B cell (primary cell): ENCODE results near the gene BCL10.
A peak's percentile ranks its signal among the peaks of the same experiment; 100 is the strongest.

Source experiments
- EZH2 ChIP-seq: IDR thresholded peaks from 2 replicates; pipeline ENCODE4 v1.6.1; 2012; ENCODE audit warnings: borderline replicate concordance, low read depth, mild to moderate bottlenecking, moderate library complexity, low read length; ENCODE audit not compliant: insufficient read depth, poor library complexity, severe bottlenecking
- TF ChIP-seq, protein P1 (sequence below): fragments of 200-600 bp; IDR thresholded peaks from one replicate; pipeline ENCODE4 v1.8.0; 2022; ENCODE audit warnings: antibody characterized with exemption, mild to moderate bottlenecking

DNA sequence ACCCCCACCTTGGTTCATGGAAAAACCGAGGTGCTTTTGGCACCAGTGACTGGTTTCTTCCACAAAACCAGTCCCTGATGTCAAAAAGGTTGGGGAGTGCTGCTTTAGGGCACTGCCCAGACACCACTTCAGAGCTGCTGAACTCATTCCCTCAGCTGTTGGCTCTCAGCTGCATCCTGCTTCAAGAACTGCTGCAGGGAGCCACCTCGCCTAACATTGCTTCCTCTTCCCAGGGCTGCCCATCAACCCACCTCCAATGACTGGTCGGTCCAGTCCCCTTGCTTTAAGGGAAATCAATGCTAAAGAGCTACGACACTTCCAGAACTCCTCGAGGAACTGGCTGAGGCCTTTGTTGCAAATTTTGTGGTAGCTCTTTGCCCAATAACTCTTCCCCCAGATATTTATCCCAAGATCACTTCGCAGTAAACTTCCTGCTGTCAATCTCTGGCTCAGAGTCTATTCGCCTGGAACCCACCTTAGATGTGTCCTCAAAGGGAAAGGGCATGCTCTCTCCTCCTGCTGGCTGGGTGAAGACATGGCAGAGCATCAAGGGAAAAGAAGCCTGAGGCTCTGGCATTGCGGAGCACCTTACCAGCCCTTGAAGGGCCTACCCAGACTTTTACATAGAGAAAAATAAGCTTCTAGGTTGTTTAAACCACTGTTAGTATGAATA is 46.0 kb downstream of the BCL10 start:
- TF ChIP-seq, protein P1, sequence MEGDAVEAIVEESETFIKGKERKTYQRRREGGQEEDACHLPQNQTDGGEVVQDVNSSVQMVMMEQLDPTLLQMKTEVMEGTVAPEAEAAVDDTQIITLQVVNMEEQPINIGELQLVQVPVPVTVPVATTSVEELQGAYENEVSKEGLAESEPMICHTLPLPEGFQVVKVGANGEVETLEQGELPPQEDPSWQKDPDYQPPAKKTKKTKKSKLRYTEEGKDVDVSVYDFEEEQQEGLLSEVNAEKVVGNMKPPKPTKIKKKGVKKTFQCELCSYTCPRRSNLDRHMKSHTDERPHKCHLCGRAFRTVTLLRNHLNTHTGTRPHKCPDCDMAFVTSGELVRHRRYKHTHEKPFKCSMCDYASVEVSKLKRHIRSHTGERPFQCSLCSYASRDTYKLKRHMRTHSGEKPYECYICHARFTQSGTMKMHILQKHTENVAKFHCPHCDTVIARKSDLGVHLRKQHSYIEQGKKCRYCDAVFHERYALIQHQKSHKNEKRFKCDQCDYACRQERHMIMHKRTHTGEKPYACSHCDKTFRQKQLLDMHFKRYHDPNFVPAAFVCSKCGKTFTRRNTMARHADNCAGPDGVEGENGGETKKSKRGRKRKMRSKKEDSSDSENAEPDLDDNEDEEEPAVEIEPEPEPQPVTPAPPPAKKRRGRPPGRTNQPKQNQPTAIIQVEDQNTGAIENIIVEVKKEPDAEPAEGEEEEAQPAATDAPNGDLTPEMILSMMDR = peak; percentile 12
- no peak for TF ChIP-seq EZH2
